ENCODE results near the gene ZNF844. TPM values are rescaled to one million over a fixed set of nuclear protein-coding genes. Genes with fewer than 3 reads are reported as not detected.

ZNF844 gene
- total and polyA plus RNA-seq, 2 donors (not counting 1 experiment from before 2014, with no cell fraction given) = 5.9 to 36.4 TPM

DNA sequence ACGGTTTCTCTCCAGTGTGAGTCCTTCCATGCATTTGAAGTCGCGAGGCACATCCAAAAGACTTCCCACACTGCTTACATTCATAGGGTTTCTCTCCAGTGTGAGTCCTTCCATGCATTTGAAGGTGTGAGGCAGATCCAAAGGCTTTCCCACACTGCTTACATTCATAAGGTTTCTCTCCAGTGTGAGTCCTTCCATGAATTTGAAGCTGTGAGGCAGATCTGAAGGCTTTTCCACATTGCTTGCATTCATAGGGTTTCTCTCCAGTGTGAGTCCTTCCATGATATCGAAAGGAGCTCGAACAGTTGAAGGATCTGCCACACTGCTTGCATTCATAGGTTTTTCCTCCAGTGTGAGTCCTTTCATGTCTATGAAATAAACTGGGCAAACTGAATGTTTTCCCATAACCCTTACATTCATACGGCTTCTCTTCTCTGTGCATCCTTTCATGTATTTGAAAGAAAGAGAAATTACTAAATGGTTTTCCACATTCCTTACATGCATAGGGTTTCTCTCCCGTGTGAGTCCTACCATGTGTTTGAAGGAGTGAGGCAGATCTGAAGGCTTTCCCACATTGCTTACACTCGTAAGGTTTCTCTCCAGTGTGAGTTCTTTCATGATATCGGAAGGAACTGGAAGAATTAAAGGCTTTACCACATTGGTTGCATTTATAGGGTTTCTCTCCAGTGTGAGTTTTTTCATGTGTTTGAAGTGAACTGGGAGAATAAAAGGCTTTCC, 49.3 kb upstream of the ZNF844 start:
- no peak overlapping the region for H3K9ac ChIP-seq (ENCODE audit: low read length)
- no peak for ATAC-seq (ENCODE audit: low read depth)
- TF ChIP-seq CTCF (IDR thresholded peaks at IDR 0.05) = no peak
- Mint-ChIP-seq H3K4me1 (no peaks in the 10 kb centered on the region), H3K27ac (no peak overlapping the region), H3K4me3 (no peak overlapping the region), H3K27me3 (no peaks in the 10 kb centered on the region), H3K9me3 (ENCODE audit: insufficient read depth) (peaks cover 21% of the 10 kb centered on the region)
- H3K4me1 ChIP-seq (ENCODE audit: control insufficient read depth in 2 of 2, insufficient read depth in 2 of 2, low read length in 2 of 2) = no peaks in the 10 kb centered on the region
- POLR2A ChIA-PET = no interaction called here
- no peak overlapping the region for H2AFZ ChIP-seq (ENCODE audit: insufficient read depth, low read depth, low read length, poor library complexity, severe bottlenecking)
- H3K79me2 ChIP-seq (ENCODE audit: control insufficient read depth, insufficient read depth, low read length) = peaks cover 23% of the 10 kb centered on the region
- H3K36me3 ChIP-seq (replicated peaks in 1 of 2; ENCODE audit: control extremely low read depth in 1 of 2, control insufficient read depth in 1 of 2, extremely low read depth in 1 of 2, insufficient read depth in 2 of 2, low read length in 1 of 2) = peaks cover 11 to 38% of the 10 kb centered on the region in 2 experiments
- no peak overlapping the region for H3K4me3 ChIP-seq (ENCODE audit: control extremely low read depth in 1 of 5, extremely low read depth in 1 of 5, insufficient read depth in 1 of 5, low read depth in 2 of 5, low read length in 4 of 5)
- no peak overlapping the region for H3K27ac ChIP-seq (ENCODE audit: low read length in 2 of 2)
- no peak overlapping the region for H3K4me2 ChIP-seq (replicated peaks; ENCODE audit: low read depth, low read length, poor library complexity, severe bottlenecking)
- no peaks in the 10 kb centered on the region for H3K27me3 ChIP-seq (replicated peaks in 1 of 4; ENCODE audit: control extremely low read depth in 1 of 4, control insufficient read depth in 3 of 4, insufficient read depth in 4 of 4, low read length in 3 of 4)
- WGBS (ENCODE audit: insufficient coverage) = 100% methylated on average over 5 of the region's 9 CpGs
- CTCF ChIA-PET = no interaction called here
- no peak for DNase-seq
- peaks cover 14 to 64% (median 55%) of the 10 kb centered on the region in 3 donors for H3K9me3 ChIP-seq (ENCODE audit: control extremely low read depth in 1 of 3, control insufficient read depth in 2 of 3, insufficient read depth in 1 of 3, low read length in 2 of 3)
- intact Hi-C loops (cut with micrococcal nuclease) = no loop called here
- H4K20me1 ChIP-seq (ENCODE audit: control insufficient read depth, insufficient read depth, low read length, poor library complexity, severe bottlenecking) = no peaks in the 10 kb centered on the region

GRCh38 chr19:12015753-12016116, 48.8 kb upstream of the ZNF844 start:
- H3K27me3 Mint-ChIP-seq = no peaks in the 10 kb centered on the region
- Histone ChIP-seq H4K20me1 (ENCODE audit: control insufficient read depth, insufficient read depth, low read length, poor library complexity, severe bottlenecking) (no peaks in the 10 kb centered on the region), H3K4me3 (ENCODE audit: control extremely low read depth in 1 of 5, extremely low read depth in 1 of 5, insufficient read depth in 1 of 5, low read depth in 2 of 5, low read length in 4 of 5) (no peak overlapping the region), H3K79me2 (ENCODE audit: control insufficient read depth, insufficient read depth, low read length) (peaks cover 23% of the 10 kb centered on the region), H3K36me3 (replicated peaks in 1 of 2; ENCODE audit: control extremely low read depth in 1 of 2, control insufficient read depth in 1 of 2, extremely low read depth in 1 of 2, insufficient read depth in 2 of 2, low read length in 1 of 2) (peaks cover 11 to 38% of the 10 kb centered on the region in 2 experiments), H3K27me3 (replicated peaks in 1 of 4; ENCODE audit: control extremely low read depth in 1 of 4, control insufficient read depth in 3 of 4, insufficient read depth in 4 of 4, low read length in 3 of 4) (no peaks in the 10 kb centered on the region), H3K4me2 (replicated peaks; ENCODE audit: low read depth, low read length, poor library complexity, severe bottlenecking) (no peak overlapping the region), H3K27ac (ENCODE audit: low read length in 2 of 2) (no peak overlapping the region), H3K9ac (ENCODE audit: low read length) (no peak overlapping the region), H3K9me3 (ENCODE audit: control extremely low read depth in 1 of 3, control insufficient read depth in 2 of 3, insufficient read depth in 1 of 3, low read length in 2 of 3) (peaks cover 14 to 68% (median 58%) of the 10 kb centered on the region in 3 donors), H2AFZ (ENCODE audit: insufficient read depth, low read depth, low read length, poor library complexity, severe bottlenecking) (no peak overlapping the region), H3K4me1 (ENCODE audit: control insufficient read depth in 2 of 2, insufficient read depth in 2 of 2, low read length in 2 of 2) (no peaks in the 10 kb centered on the region)
- ATAC-seq (ENCODE audit: low read depth) (no peak), DNase-seq (no peak)
- H3K4me1 Mint-ChIP-seq = no peaks in the 10 kb centered on the region
- peaks cover 21% of the 10 kb centered on the region for H3K9me3 Mint-ChIP-seq (ENCODE audit: insufficient read depth)
- H3K4me3 Mint-ChIP-seq = no peak overlapping the region
- no CpG with 5 or more reads among the region's 2 CpGs for WGBS (ENCODE audit: insufficient coverage)
- no peak overlapping the region for H3K27ac Mint-ChIP-seq
- ChIA-PET CTCF (no interaction called here), POLR2A (no interaction called here)
- TF ChIP-seq CTCF (IDR thresholded peaks at IDR 0.05) (no peak), EZH2 (IDR thresholded peaks at IDR 0.05; ENCODE audit: borderline replicate concordance, insufficient read depth, low read depth, low read length, poor library complexity, severe bottlenecking) (no peak)
- intact Hi-C loops (cut with micrococcal nuclease) = no loop called here

All from B cell (primary cell).